ENCODE data around the gene COG5. TPM values are rescaled to one million over a fixed set of nuclear protein-coding genes. Genes with fewer than 3 reads are reported as not detected.

Gene COG5
- total RNA-seq, 1 donor from 2014 or later, result 36.3 TPM

DNA sequence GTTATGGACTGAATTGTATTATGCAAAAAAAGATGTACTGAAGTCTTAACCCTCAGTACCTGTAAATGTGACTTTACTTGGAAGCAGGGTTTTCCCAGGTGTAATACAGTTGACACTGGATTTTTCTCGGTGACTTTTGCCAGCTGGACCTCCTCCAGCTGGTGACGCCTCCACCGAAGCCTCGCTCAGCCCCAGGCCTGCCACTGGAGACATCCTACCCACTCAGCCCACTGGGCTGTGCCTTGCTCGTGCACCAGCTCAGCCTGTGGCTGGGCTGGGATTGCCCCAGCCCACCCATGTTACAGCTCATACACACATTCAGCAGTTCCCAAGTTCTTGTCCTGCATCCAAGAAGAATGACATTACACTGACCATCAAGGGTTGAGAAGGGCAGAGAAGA lies 136.3 kb downstream of the COG5 start:
- DNase-seq (ENCODE audit: low read depth) (no peak), FAIRE-seq (no peak)
- Histone ChIP-seq H3K4me3 (ENCODE audit: low read depth, low read length) (no peak overlapping the region), H3K36me3 (ENCODE audit: control insufficient read depth, insufficient read depth, low read length) (no peaks in the 10 kb centered on the region), H3K27me3 (ENCODE audit: control insufficient read depth, insufficient read depth, low read length) (no peaks in the 10 kb centered on the region)
- TF ChIP-seq, protein P1, sequence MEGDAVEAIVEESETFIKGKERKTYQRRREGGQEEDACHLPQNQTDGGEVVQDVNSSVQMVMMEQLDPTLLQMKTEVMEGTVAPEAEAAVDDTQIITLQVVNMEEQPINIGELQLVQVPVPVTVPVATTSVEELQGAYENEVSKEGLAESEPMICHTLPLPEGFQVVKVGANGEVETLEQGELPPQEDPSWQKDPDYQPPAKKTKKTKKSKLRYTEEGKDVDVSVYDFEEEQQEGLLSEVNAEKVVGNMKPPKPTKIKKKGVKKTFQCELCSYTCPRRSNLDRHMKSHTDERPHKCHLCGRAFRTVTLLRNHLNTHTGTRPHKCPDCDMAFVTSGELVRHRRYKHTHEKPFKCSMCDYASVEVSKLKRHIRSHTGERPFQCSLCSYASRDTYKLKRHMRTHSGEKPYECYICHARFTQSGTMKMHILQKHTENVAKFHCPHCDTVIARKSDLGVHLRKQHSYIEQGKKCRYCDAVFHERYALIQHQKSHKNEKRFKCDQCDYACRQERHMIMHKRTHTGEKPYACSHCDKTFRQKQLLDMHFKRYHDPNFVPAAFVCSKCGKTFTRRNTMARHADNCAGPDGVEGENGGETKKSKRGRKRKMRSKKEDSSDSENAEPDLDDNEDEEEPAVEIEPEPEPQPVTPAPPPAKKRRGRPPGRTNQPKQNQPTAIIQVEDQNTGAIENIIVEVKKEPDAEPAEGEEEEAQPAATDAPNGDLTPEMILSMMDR (IDR thresholded peaks at IDR 0.05; ENCODE audit: insufficient read depth, low read length, severe bottlenecking), result no peak

DNA sequence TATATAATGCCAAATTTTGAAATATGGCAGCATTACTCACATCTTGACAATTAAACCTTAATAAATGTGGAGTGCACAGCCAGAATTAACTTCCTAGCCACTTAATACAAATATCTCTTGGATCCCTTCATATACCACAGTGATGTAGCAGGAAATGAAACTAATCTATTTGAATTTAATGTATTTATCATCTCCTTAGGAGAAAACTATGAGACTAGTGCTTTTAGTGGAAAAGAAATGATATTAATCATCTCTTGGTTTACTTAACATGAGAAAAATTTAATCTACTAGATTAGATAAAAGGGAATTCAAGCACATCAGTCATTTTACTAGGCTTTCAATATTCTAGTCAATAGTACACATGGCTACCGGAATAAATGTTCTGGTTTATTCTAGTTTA lies 149.5 kb downstream of the COG5 start:
- H3K27me3 ChIP-seq (ENCODE audit: control insufficient read depth, insufficient read depth, low read length), result no peaks in the 10 kb centered on the region
- FAIRE-seq (no peak), DNase-seq (ENCODE audit: low read depth) (no peak)
- TF ChIP-seq, protein P1 (IDR thresholded peaks at IDR 0.05; ENCODE audit: insufficient read depth, low read length, severe bottlenecking), result no peak
- H3K36me3 ChIP-seq (ENCODE audit: control insufficient read depth, insufficient read depth, low read length), result no peaks in the 10 kb centered on the region
- no peak overlapping the region for H3K4me3 ChIP-seq (ENCODE audit: low read depth, low read length)

DNA sequence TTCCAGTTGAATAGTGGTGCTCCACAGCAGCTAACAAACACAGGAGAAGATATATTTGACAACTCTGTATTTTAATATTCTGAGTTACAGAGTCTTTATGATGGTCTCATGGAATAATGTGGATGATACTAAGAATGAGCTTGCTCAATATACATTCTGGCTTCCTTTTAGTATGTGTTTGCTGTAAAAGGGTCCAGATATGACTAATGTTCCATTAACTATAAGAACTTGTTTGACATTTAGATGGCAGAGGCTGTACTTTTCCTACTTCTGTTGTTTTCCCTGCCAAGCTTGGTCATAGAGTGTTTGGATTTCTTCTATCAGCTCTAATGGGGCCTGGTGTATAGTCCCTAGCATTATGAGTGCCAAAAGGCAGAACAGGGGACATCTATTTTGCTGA lies 155.4 kb downstream of the COG5 start:
- FAIRE-seq, result no peak
- no peak overlapping the region for H3K4me3 ChIP-seq (ENCODE audit: low read depth, low read length)
- no peak for DNase-seq (ENCODE audit: low read depth)
- H3K36me3 ChIP-seq (ENCODE audit: control insufficient read depth, insufficient read depth, low read length), result no peaks in the 10 kb centered on the region
- TF ChIP-seq, protein P1 (IDR thresholded peaks at IDR 0.05; ENCODE audit: insufficient read depth, low read length, severe bottlenecking), result no peak
- H3K27me3 ChIP-seq (ENCODE audit: control insufficient read depth, insufficient read depth, low read length), result no peaks in the 10 kb centered on the region

DNA sequence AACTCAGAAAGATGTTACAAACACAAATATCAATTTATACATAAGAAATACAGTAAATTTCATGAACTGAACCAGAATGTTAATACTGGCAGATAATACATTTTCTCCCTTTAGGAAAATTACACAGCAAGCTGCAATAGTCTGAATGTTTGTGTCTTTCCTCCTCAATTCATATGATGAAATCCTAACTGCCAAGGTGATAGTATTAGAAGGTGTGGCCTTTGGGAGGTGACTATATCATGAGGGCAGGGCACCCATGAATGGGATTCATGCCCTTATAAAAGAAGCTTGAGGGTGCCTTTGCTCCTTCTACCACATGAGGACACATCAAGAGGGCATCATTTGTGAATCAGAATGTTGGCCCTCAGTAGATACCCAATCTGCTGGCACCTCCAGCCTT lies 158.2 kb downstream of the COG5 start:
- H3K4me3 ChIP-seq (ENCODE audit: low read depth, low read length), result no peak overlapping the region
- TF ChIP-seq, protein P1 (IDR thresholded peaks at IDR 0.05; ENCODE audit: insufficient read depth, low read length, severe bottlenecking), result no peak
- FAIRE-seq, result no peak
- no peaks in the 10 kb centered on the region for H3K36me3 ChIP-seq (ENCODE audit: control insufficient read depth, insufficient read depth, low read length)
- no peaks in the 10 kb centered on the region for H3K27me3 ChIP-seq (ENCODE audit: control insufficient read depth, insufficient read depth, low read length)
- peak; percentile 69 for DNase-seq (ENCODE audit: low read depth)

DNA sequence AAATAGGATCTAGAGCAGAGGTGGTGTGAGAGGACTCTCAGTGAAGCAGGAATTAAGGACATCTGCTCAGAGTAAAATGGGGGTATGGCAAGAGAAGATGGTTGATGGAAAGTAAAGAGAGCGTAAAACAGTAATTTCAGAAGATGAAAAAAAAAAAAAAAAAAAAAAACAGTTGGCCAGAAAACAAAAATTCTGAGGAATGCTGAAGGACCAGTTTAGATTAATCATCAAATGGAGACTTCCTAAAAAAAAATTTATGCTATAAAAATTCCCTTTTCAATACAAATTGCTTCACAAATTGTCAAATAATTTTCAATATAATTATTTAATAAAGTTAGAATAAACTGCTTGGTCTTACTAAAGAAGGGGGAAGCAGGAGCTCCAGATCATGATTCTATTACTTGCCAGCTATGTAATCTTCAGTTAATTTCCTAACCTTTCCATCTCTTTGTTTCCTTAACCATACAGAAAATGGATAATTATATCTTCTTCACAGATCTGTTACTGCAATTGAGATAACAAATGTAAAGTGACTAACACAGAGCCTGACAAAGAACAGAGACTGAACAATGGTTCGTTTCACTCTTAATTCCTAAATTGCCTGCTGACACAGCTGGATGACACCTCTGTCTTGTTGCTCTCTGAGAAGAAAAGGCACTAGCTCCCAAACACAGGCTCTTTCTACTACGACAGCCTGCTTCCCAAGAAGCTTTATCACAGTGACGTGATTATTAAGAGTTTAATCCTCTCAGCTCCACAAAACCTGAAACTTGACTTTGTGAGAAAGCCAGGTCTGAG lies 158.8 kb downstream of the COG5 start:
- peak; percentile 40 for DNase-seq (ENCODE audit: low read depth)
- no peaks in the 10 kb centered on the region for H3K36me3 ChIP-seq (ENCODE audit: control insufficient read depth, insufficient read depth, low read length)
- no peak for FAIRE-seq
- TF ChIP-seq, protein P1 (IDR thresholded peaks at IDR 0.05; ENCODE audit: insufficient read depth, low read length, severe bottlenecking), result no peak
- H3K27me3 ChIP-seq (ENCODE audit: control insufficient read depth, insufficient read depth, low read length), result no peaks in the 10 kb centered on the region
- no peak overlapping the region for H3K4me3 ChIP-seq (ENCODE audit: low read depth, low read length)

DNA sequence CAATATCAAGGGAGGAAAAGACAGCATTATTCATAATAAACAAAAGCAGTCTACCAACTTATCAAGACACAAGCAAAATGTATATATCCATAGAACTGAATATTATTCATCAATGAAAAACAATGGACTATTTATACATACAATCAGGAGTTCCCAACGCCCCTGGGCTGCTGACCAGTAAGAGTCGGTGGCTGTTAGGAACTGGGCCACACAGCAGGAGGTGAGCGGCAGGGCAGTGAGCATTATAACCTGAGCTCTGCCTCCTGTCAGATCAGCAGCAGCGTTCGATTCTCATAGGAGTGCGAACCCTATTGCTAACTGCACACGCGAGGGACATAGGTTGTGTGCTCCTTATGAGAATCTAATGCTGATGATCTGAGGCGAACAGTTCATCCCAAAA lies 165.6 kb downstream of the COG5 start:
- DNase-seq (ENCODE audit: low read depth) (no peak), FAIRE-seq (no peak)
- Histone ChIP-seq H3K36me3 (ENCODE audit: control insufficient read depth, insufficient read depth, low read length) (no peaks in the 10 kb centered on the region), H3K27me3 (ENCODE audit: control insufficient read depth, insufficient read depth, low read length) (no peaks in the 10 kb centered on the region), H3K4me3 (ENCODE audit: low read depth, low read length) (no peak overlapping the region)
- TF ChIP-seq, protein P1 (IDR thresholded peaks at IDR 0.05; ENCODE audit: insufficient read depth, low read length, severe bottlenecking), result no peak

Measured in bronchial epithelial cell (primary cell).